T follicular helper cell (primary cell): ENCODE data around the gene ZSCAN30.
A peak's percentile ranks its signal among the peaks of the same experiment; 100 is the strongest.

Source experiments
- DNase-seq: peaks from one replicate; pipeline ENCODE4 v3.0.0-alpha.2; 2020; ENCODE audit warnings: low read depth
- total RNA-seq, 2 experiments: gene quantifications; one replicate each; lab custom pipeline; 2026; lab: John Stamatoyannopoulos, UW

Gene ZSCAN30
- 11.5 to 22.4 reads per million in 2 experiments for total RNA-seq

- DNase-seq = peak; percentile 91
These were observed at the start of gene ZSCAN30 for GRCh38 chr18:35290094-35290735. TSS of gene ZSCAN30 (minus strand) at chr18:35290229. CDS start at chr18:35264352, 25,877 bp downstream.

GRCh38 chr18:35337286-35337685 lies 47.3 kb upstream of the ZSCAN30 start:
- DNase-seq = no peak

- DNase-seq = no peak
These were observed 45.8 kb upstream of the ZSCAN30 start for GRCh38 chr18:35335866-35336265.

- no peak for DNase-seq
These were observed 44.8 kb upstream of the ZSCAN30 start for GRCh38 chr18:35334821-35335220.

- DNase-seq = no peak
These were observed 44.2 kb upstream of the ZSCAN30 start for GRCh38 chr18:35334212-35334611.

- no peak for DNase-seq
These were observed 41.5 kb upstream of the ZSCAN30 start for GRCh38 chr18:35331367-35332087.

GRCh38 chr18:35328868-35329267 lies 38.8 kb upstream of the ZSCAN30 start:
- no peak for DNase-seq

- DNase-seq = no peak
These were observed 36.8 kb upstream of the ZSCAN30 start for GRCh38 chr18:35326695-35327387.

- no peak for DNase-seq
These were observed 35.1 kb upstream of the ZSCAN30 start for GRCh38 chr18:35324926-35325655.

GRCh38 chr18:35322486-35323458 lies 32.7 kb upstream of the ZSCAN30 start:
- no peak for DNase-seq

- DNase-seq = no peak
These were observed 21.5 kb upstream of the ZSCAN30 start for GRCh38 chr18:35311496-35311895.

GRCh38 chr18:35306588-35307250 lies 16.7 kb upstream of the ZSCAN30 start:
- no peak for DNase-seq

- DNase-seq = no peak
These were observed 13.6 kb upstream of the ZSCAN30 start for GRCh38 chr18:35303610-35304009.

GRCh38 chr18:35296060-35296459 lies 6.0 kb upstream of the ZSCAN30 start:
- no peak for DNase-seq

- DNase-seq = no peak
These were observed 1.1 kb upstream of the ZSCAN30 start for GRCh38 chr18:35291166-35291565.

- DNase-seq = no peak
These were observed 319 bp downstream of the ZSCAN30 start for GRCh38 chr18:35289727-35290093.

GRCh38 chr18:35289293-35289692 lies 736 bp downstream of the ZSCAN30 start:
- no peak for DNase-seq

GRCh38 chr18:35284841-35285240 lies 5.2 kb downstream of the ZSCAN30 start:
- DNase-seq = no peak

- no peak for DNase-seq
These were observed 5.9 kb downstream of the ZSCAN30 start for GRCh38 chr18:35283923-35284794.

GRCh38 chr18:35282353-35282752 lies 7.7 kb downstream of the ZSCAN30 start:
- DNase-seq = no peak
